ENCODE data around the gene PSMD11. TPM values are rescaled to one million over a fixed set of nuclear protein-coding genes. Genes with fewer than 3 reads are reported as not detected.
A peak's percentile ranks its signal among the peaks of the same experiment; 100 is the strongest.

Gene PSMD11
- total and polyA plus RNA-seq, 2 of the 8 experiments (the other 6 are each of a cell fraction or from before 2014, with no cell fraction given) = 68.4 to 171 TPM

DNA sequence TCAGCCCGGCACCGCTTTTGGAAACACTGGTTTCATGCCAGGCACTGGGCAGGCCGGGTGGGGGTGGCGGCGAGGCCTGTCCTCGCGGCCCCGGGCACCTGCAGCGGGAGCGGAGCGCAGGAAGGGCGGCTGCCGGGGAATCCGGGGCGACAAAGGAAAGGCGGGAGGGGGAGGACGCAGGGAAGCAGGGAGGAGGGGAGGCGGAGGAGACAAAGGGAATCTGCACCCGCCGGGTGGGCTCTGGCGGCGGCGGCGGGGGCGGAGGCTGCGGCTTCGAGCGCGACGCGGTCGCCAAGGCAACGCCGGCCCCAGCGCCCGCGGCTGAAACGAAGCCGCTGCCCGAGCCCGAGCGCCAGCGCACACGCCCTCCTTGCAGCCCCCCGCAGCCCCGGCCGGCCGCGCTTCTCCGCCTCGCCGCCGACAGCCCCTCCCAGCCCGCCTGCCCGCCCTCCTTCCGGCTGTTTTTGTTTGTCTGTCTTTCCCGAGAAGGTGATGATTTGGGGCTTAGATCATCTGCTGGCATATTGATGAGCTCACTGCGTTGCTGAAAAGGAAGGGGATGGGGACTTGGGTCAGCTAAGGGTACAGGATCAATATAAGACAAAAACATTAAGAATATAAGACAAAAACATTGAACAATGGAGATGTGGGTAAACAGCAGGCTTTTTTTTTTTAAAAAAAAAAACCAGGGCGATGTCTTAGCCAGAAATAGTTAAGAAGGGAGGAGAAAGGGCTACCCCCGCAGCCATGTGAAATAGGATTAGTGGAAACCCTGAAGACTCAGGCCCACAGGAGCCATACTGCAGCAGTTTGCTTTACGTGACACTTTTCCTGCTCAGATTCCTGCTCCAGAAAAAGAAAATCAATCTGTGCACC is 75.2 kb downstream of the PSMD11 start (continued):
- no peak for TF ChIP-seq SP2 (IDR thresholded peaks at IDR 0.05; ENCODE audit: low read length)
- TF ChIP-seq EGR1 (IDR thresholded peaks at IDR 0.05; ENCODE audit: borderline replicate concordance, low read depth, low read length) = peak; percentile 97
- TF ChIP-seq, protein P1, sequence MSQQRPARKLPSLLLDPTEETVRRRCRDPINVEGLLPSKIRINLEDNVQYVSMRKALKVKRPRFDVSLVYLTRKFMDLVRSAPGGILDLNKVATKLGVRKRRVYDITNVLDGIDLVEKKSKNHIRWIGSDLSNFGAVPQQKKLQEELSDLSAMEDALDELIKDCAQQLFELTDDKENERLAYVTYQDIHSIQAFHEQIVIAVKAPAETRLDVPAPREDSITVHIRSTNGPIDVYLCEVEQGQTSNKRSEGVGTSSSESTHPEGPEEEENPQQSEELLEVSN (IDR thresholded peaks at IDR 0.05) = peak; percentile 63
- no peak for TF ChIP-seq POLR2AphosphoS5 (IDR thresholded peaks at IDR 0.05; ENCODE audit: low read depth, low read length)
- TF ChIP-seq, protein P2, sequence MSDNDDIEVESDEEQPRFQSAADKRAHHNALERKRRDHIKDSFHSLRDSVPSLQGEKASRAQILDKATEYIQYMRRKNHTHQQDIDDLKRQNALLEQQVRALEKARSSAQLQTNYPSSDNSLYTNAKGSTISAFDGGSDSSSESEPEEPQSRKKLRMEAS (IDR thresholded peaks at IDR 0.05) = peak; percentile 39
- no peak for TF ChIP-seq CEBPB (IDR thresholded peaks at IDR 0.05; ENCODE audit: low read depth, low read length)
- 0 out of 2 replicates have a peak, but pooled peaks have one; percentile 5 for TF ChIP-seq SP1 (IDR thresholded peaks at IDR 0.05; ENCODE audit: low read depth, low read length)
- TF ChIP-seq EP300 (IDR thresholded peaks at IDR 0.05; ENCODE audit: borderline replicate concordance in 1 of 2, low read depth in 2 of 2, low read length in 2 of 2) = peak in 1 of 2 experiments; percentile 61; a peak in 1 of 3 replicates
- peak; percentile 14 for TF ChIP-seq KDM4A (IDR thresholded peaks at IDR 0.05; ENCODE audit: low read depth, low read length, severe bottlenecking)
- 0 out of 2 replicates have a peak, but pooled peaks have one; percentile 32 for TF ChIP-seq TAF1 (IDR thresholded peaks at IDR 0.05; ENCODE audit: low read depth, low read length)
- 0 out of 2 replicates have a peak, but pooled peaks have one; percentile 60 for TF ChIP-seq RBBP5 (IDR thresholded peaks at IDR 0.05; ENCODE audit: borderline replicate concordance, low read depth, low read length)
